GM12892 (cell line): ENCODE measurements around the gene KCNMA1.

Experiments used
- DNase-seq: peaks from one replicate; pipeline ENCODE4 v3.0.0; 2011; ENCODE audit not compliant: insufficient read length
- FAIRE-seq: peaks from 2 replicates; lab custom pipeline; 2011; peaks lifted over from hg19 to GRCh38; lab: Jason Lieb, UNC
- POLR2A ChIP-seq: IDR thresholded peaks from 2 replicates; pipeline ENCODE4 v1.6.1; 2011; ENCODE audit warnings: low read depth, low read length, control low read depth
- POLR2AphosphoS5 ChIP-seq: IDR thresholded peaks from 2 replicates; pipeline ENCODE4 v1.6.1; 2011; ENCODE audit warnings: low read depth, low read length, control low read depth
- TAF1 ChIP-seq: IDR thresholded peaks from 2 replicates; pipeline ENCODE4 v1.6.1; 2011; ENCODE audit warnings: low read depth, mild to moderate bottlenecking, control low read depth, low read length, borderline replicate concordance

The KCNMA1 gene

GRCh38 chr10:76878514-76878913 is 759.1 kb downstream of the KCNMA1 start:
- no peak for DNase-seq
- no peak for TF ChIP-seq TAF1
- no peak for TF ChIP-seq POLR2AphosphoS5
- no peak for TF ChIP-seq POLR2A
- peak; percentile 53 for FAIRE-seq

DNA sequence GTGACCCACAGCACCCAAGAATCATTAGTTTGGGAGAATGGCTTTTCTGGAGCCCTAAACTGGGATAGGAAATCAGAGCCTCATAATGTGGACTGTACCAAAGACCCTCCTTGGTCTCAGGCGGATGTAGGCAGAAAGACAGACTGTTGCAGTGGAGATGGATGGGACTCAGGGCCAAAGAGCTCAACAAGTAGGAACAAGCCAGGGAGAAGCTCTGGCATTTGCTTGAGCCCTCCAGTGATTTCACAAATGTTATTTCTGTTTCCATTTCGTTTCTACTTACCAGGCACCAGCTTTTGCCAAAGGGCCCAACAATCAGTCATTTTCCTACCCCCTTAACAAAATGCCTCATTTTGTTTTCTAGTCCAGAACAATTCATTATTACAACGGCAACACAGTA is 762.7 kb downstream of the KCNMA1 start:
- TF ChIP-seq POLR2A (no peak), POLR2AphosphoS5 (no peak), TAF1 (no peak)
- no peak for DNase-seq
- no peak for FAIRE-seq

GRCh38 chr10:76874176-76874575 is 763.4 kb downstream of the KCNMA1 start:
- DNase-seq (no peak), FAIRE-seq (peak; percentile 33)
- TF ChIP-seq TAF1 = no peak
- TF ChIP-seq POLR2A = no peak
- TF ChIP-seq POLR2AphosphoS5 = no peak

DNA sequence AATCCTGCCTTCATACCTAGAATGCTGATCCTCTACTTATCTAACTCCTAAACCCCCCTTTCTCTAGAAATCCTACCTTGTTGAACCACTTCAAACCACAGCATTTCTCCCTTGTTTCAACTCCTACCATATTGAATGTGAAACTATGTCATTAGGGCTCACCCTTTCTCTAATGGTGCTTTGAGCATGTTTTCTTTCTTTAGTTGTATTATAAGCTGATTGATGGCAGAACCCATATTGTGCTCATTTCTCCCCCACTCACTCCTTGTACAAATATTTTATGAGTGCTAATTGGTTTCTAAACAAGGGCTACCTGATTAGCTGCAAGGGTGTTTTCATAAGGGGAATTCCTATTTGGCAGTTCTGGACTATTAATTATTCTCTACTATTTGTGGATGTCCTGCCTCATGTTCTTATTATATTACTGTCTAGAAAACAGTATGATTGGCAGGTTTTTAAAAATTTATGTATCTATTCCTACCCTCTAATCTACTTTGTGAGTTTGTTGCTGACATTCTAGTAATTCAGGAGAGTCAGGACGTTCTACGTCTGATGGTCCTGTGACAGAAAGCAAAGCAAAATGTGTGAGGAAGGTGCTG is 765.8 kb downstream of the KCNMA1 start:
- TF ChIP-seq POLR2AphosphoS5 = no peak
- TF ChIP-seq TAF1 = no peak
- no peak for TF ChIP-seq POLR2A
- FAIRE-seq (peak; percentile 36), DNase-seq (no peak)

GRCh38 chr10:76869931-76870330 is 767.7 kb downstream of the KCNMA1 start:
- TF ChIP-seq POLR2AphosphoS5 (no peak), POLR2A (no peak), TAF1 (no peak)
- DNase-seq (no peak), FAIRE-seq (no peak)

DNA sequence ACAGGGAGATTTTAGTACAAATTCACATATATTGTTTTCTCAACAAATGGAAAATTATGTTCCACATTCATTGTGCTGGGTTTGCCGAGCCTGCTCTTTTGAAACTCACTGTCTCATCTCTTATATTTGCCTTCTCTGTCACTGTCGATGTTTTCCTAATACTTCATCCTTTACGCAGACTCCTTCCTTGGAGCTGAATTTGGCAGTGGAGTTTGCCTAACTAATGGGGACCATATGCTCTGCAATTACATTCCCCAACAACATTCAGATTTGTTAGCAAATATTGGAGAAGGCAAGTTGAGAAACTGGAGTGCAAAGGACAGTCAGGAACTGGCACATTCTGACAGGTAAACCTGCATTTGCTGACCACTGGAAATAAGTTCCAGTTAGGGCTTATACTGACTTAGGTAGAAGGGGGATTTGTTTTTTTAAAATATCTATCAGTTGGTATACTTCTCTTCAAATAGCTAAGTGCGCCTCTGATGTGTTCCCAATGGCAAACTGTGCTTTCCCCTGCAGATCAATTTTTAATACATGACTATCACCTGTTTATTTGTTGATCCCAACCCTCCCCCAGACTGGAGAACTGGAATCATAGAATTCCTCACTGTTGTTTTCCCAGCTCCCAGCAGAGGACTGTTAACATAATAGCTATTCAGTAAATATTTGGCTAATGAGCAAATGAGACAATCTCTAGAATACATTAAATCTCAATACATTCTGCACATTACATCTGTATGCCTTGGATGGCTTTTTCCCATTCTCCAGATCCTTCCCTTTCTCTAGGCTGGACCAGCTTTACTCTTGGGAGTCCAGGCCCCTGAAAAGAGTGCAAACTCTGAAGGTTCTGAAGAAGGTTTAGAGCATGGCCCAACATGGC is 769.3 kb downstream of the KCNMA1 start:
- TF ChIP-seq POLR2AphosphoS5 (no peak), TAF1 (no peak), POLR2A (no peak)
- no peak for FAIRE-seq
- no peak for DNase-seq

GRCh38 chr10:76866841-76867586 is 770.6 kb downstream of the KCNMA1 start:
- FAIRE-seq (no peak), DNase-seq (no peak)
- TF ChIP-seq POLR2A = no peak

DNA sequence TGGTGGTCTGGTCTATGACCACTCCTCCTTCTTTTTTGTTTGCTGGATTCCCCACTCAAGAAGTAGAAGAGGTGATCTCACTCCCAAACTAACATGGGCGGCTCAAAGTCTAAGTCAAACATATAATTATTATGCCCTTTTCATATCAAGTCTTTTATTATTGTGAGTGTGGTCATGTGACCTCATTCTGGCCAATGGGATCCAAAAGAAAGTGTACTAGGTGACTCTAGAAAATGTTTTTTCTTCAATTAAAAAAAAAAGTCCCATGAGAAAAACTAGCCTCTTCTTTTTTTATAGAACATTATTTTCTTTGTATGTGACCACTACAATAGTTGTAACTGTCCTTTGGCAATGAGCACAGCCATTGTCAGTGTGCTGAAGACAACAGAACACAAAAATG is 772.7 kb downstream of the KCNMA1 start:
- FAIRE-seq = no peak
- no peak for TF ChIP-seq POLR2A
- TF ChIP-seq TAF1 = no peak
- TF ChIP-seq POLR2AphosphoS5 = no peak
- DNase-seq = no peak

DNA sequence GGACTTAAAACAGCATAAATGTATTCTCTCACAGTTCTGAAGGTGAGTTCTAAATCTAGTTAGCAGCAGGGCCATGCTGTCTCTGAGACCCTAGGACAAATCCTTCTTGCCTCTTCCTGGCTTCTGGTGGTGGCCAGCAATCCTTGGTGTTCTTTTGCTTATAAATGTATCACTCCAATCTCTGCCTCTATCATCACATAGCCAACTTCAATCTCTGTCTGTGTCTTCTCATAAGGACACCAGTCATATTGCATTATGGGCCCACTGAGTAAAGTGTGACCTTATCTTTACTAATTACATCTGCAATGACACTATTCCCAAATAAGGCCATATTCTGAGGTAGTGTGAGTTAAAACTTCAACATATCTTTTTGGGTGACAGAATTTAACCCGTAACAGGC is 778.9 kb downstream of the KCNMA1 start:
- DNase-seq = no peak
- no peak for FAIRE-seq
- no peak for TF ChIP-seq POLR2AphosphoS5
- TF ChIP-seq POLR2A = no peak
- no peak for TF ChIP-seq TAF1

DNA sequence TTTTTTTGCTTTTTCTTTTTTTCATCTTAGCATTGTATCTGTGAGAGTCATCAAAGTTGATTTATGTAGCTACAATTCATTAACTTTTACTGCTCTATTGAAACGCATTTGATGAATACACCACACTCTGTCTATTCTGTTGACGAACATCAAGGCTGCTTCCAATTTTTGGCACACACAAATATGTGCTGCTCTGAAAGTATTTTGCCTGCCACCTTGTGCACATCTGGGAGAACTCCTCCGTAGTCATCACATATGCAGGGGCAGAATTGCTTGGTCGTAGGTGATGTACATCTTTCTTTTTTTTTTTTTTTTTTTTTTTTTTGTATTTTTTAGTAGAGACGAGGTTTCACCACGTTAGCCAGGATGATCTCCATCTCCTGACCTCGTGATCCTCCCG is 796.8 kb downstream of the KCNMA1 start:
- no peak for DNase-seq
- FAIRE-seq = no peak

GRCh38 chr10:76839276-76839675 is 798.3 kb downstream of the KCNMA1 start:
- TF ChIP-seq POLR2A = no peak
- TF ChIP-seq TAF1 = no peak
- no peak for TF ChIP-seq POLR2AphosphoS5
- DNase-seq (no peak), FAIRE-seq (peak; percentile 33)

More for the DNA sequence above, 796.8 kb downstream of the KCNMA1 start:
- TF ChIP-seq TAF1 (no peak), POLR2AphosphoS5 (no peak), POLR2A (no peak)

DNA sequence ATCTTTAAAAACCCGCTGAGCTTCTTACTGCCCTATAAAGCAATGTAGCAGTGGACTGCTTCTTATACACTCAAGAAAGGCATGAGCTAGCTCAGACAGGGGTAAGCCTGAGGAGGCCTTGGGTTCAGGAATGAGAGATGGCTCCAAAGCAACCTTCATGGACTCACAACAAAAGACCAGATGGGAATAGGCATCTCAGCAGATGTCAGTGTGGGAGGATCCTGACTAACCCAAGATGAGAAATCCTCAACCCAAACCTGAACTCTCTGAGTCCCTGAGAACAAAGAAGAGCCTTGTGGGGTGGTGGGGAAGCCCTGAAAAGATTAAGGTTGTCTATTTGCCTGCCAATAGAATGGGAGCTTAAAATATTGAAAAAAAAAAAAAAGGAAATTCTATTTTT is 807.4 kb downstream of the KCNMA1 start:
- FAIRE-seq (no peak), DNase-seq (no peak)
- TF ChIP-seq TAF1 (no peak), POLR2AphosphoS5 (no peak), POLR2A (no peak)
